OCI-LY3 (cell line): Measurements from ENCODE around the gene FRMD4B.

ENCODE experiments used
- CTCF ChIP-seq: fragments of 200-600, 300-600 bp; sonication (generic); IDR thresholded peaks from 2 replicates; pipeline ENCODE4 v1.5.1; 2014; ENCODE audit warnings: antibody characterized with exemption, low read length, low read depth
- EZH2phosphoT487 ChIP-seq: fragments of 200-600 bp; shearing (Covaris generic); IDR thresholded peaks from 2 replicates; pipeline ENCODE4 v1.6.1; 2018; ENCODE audit warnings: antibody characterized with exemption, mixed run types, low read depth

DNA sequence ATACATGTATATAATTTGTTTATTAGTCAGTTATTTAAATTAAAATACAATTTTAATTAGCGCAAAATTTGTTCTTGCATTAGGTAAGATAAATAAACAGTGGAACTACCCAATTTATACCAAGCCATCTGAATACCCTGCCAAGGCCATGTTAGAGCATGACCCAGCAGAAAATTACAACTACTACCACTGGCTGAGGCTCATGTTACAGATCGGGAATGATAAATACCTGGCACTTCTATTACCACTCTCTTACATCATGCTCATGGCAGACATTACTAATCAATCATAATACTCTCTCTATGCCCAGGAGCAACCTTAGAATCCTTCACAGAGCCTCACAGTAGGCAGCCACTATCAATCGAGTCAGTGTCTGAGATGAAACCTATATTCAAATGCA is 242.3 kb downstream of the FRMD4B start:
- no peak for TF ChIP-seq CTCF
- no peak for TF ChIP-seq EZH2phosphoT487
